Limb (tissue), 2 donors: Measurements from ENCODE around the gene PNCK.
A peak's percentile ranks its signal among the peaks of the same experiment; 100 is the strongest.
"Not testable (repeated sequence)": the region's sequence is repeated elsewhere in the genome, so short reads cannot be mapped to it uniquely, and the experiment has no call there.

ENCODE experiments used
- DNase-seq, 2 donors: peaks; one replicate each; pipeline ENCODE4 v3.0.0-alpha.2; 2016; ENCODE audit errors: extremely low spot score in 2 of 2

PNCK gene

DNA sequence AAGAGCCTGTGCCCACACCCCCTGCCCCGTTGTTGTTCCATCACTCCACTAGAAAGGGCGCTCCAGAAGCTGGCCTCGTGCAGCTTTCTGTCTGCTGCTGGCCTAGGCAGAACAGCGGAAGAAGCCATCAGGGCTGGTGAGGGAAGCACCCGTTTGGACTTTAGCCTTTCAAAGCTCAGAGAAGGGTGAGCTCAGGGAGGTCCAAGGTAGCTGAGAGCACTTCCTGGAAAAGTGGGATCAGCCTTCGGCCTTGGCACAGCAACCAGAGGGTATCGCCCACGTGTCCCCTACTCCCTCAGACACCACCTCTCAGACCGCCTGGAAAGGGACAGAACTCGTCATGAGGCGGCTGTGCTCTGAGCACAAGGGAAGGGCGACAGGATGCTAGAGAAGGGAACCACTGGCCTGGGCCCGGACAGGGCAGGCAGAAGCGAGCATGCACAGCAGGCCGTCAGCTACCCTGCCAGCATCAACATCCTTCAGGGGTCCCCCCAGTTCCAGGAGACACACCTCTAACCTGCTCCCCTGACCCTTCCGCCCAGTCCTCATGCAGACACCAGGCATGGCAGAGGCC lies 25.7 kb upstream of the PNCK start:
- DNase-seq = not testable (repeated sequence)

DNA sequence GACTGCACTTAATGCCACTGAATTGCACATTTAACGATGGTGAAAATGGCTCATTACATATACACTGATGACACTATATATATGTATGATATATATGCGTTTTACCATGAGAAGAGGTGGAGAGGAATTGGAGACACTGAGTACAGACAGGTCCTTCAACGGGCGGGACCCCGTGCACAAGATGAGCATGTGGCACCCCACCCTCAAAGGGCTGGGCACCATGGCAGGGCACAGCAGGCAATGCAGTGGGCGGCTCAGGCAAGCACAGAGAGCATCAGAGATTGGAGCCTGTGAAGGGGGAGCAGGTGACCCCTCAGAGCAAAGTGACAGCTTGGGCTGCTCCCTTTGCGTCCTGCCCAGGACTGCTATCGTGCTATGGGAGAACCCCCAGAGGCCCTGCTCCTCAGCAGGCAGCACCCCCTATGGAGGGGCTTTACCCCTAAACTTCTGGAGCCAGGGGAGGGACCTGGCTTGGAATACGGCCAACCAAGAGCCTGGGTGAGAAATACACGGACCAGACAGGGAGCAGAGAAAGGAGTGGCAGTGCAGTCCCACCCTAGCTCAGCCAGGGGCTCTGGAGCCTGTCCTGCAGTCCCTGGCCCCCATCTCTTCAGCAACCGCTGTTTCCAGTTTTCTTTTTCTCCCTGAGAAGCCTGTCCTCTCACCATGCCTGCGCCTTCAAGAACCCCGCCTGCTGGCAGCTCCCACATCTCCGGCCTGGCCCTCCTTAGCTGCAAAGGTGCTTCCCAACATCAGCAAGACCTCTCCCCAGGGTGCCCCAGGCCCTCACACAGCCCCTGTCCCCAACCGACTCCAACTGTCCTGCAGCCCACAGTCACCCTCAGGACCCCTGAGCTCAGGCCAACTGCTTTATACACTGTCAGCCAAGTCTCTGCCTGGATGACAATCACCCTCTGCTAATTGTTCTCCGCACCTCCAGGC lies 24.6 kb upstream of the PNCK start:
- no peak for DNase-seq

DNA sequence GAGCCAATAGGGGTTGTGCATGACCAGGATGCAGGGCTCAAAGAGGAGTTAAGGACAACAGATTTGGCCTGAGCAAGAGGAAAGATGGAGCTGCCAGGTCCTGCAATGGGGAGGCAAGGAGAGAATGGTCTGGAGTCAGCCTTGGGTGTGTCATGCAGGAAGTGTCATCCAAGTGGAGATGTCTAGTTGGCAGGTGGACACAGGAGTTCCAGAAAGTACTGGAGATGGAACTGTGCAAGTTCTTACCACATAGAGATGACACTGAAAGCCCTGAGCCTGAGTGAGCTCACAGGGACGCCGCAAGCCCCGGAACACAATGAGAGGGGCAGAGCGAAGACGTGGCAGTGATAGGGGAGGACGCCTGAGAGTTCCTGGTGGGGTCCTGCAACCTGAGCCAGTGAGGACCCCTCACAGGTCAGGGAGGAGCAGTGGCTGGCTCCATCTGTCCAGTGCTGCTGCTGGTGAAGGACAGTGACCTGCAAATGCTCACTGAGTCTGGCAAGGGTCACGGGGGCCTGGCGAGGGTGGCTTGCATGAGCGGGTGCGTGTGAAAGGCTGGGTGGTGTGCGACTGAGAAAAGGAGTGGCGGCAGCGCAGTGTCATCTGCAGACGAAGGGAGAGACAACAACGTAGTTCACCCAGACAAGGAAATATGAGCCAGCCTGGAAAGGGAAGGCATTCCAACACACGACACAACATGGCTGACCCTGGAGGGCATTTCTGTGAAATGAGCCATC lies 23.5 kb upstream of the PNCK start:
- not testable (repeated sequence) for DNase-seq

DNA sequence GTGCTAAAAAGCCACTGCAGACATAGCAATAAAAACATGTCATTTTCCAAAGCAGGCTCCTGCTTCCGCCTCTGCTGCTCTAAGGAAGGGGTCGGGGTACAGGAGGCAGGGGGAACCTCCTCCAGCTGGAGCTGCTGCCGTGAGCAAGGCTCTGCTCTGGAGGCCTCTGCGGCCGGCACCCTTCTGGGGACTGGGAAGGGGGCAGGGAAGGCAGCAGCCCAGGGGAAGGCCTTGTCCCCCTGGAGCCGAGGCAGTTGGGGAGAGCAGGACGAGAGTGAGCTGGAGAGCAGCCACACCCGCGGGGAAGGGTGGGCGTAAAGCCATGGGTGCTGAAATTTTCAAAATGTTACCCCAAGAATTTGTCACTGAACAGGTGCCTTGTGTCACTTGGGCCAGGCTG lies 22.9 kb upstream of the PNCK start:
- DNase-seq = not testable (repeated sequence)

DNA sequence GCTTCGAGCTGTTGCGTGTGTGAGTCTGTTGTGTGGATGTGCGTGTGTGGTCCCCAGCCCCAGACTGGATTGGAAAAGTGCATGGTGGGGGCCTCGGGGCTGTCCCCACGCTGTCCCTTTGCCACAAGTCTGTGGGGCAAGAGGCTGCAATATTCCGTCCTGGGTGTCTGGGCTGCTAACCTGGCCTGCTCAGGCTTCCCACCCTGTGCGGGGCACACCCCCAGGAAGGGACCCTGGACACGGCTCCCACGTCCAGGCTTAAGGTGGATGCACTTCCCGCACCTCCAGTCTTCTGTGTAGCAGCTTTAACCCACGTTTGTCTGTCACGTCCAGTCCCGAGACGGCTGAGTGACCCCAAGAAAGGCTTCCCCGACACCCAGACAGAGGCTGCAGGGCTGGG lies 22.5 kb upstream of the PNCK start:
- no peak for DNase-seq

DNA sequence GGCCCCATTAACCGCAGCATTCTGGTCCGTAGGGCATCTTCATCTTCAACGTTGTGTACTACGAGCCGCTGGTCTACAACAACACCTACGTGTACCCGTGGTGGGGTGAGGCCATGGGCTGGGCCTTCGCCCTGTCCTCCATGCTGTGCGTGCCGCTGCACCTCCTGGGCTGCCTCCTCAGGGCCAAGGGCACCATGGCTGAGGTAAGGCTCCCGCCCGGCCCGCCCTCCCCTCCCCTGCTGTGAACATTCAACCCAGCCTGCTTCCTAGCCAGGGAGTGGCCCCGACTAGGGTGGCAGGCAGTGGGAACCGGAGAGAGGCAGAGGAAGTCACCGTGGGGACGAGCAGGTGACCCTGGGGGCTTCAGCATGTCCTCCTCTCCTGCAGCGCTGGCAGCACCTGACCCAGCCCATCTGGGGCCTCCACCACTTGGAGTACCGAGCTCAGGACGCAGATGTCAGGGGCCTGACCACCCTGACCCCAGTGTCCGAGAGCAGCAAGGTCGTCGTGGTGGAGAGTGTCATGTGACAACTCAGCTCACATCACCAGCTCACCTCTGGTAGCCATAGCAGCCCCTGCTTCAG lies 21.2 kb upstream of the PNCK start:
- DNase-seq = no peak

DNA sequence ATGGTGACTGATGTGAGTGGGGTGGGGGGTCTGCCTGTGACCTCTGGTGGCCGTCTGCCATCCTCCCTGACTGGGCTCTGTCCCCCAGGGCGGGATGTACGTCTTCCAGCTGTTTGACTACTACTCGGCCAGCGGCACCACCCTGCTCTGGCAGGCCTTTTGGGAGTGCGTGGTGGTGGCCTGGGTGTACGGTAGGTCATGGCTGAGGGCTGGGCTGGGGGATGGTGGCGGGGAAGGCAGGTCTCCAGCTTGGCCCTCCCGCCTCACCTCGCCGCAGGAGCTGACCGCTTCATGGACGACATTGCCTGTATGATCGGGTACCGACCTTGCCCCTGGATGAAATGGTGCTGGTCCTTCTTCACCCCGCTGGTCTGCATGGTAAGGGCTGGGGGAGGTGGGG lies 20.6 kb upstream of the PNCK start:
- DNase-seq = not testable (repeated sequence)

DNA sequence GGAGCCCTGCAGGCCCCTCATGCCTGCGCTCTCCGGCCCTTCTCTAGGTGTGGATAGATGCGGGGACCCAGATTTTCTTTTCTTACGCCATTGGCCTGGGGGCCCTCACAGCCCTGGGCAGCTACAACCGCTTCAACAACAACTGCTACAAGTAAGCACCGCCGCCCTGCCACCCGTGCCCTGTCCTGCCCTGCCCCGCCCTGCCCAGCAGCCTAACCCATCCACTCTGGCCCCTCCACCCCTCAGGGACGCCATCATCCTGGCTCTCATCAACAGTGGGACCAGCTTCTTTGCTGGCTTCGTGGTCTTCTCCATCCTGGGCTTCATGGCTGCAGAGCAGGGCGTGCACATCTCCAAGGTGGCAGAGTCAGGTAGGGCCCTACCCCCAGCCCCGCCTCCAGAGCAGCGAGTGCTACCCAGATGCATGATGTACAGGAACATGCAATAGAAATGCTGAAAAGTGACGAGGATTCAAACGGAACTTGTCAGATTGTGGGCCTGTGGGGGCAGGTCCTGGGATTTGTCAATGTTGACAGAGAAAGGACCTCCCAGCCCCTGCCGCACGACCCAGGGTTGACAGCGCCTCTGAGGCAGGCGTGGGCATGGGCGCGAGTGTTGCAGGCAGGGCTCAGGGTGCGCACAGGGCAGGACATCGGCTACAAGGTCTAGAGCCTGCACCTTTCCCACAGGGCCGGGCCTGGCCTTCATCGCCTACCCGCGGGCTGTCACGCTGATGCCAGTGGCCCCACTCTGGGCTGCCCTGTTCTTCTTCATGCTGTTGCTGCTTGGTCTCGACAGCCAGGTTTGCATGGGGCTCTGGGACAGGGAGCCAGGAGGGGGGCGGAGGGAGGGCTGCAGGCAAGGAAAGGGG lies 19.8 kb upstream of the PNCK start:
- no peak for DNase-seq

DNA sequence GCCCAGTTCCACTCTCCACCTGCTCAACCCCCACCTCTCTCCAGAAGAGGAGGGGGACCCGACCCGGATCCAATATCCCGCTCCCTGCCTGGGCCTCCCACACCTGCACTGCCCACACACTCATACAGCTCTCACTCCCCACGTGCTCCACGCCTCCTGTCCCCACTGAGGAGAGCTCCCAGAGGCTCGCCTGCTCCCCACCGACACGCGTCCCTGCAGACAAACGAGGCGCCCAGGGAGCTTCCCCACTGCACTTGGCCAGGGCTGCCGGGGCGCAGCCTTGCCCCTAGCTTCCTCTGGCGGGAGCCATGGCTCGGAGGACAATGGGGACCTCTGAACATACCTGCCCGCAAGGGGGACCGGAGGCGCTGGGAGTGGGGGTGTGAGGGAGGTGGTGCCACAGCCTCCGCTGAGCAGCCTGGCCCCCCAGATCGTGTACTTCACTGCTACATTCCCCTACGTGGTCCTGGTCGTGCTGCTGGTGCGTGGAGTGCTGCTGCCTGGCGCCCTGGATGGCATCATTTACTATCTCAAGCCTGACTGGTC lies 19.1 kb upstream of the PNCK start:
- DNase-seq = no peak

DNA sequence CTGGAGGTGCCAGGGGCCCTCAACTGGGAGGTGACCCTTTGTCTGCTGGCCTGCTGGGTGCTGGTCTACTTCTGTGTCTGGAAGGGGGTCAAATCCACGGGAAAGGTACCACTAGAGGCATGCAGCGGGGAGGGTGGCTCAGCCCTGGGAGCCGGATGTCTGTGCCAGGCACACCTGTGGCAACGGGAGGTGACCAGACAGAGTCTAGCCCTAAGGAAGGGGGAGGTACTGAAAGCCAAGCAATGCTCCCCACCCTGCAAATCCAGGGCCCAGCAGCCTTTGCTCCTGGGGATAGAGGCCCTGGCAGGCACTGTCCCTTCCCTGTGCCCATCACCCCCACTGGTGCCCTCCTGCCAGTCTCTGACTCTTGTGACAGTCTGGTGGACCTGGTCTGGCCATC lies 18.4 kb upstream of the PNCK start:
- no peak for DNase-seq

DNA sequence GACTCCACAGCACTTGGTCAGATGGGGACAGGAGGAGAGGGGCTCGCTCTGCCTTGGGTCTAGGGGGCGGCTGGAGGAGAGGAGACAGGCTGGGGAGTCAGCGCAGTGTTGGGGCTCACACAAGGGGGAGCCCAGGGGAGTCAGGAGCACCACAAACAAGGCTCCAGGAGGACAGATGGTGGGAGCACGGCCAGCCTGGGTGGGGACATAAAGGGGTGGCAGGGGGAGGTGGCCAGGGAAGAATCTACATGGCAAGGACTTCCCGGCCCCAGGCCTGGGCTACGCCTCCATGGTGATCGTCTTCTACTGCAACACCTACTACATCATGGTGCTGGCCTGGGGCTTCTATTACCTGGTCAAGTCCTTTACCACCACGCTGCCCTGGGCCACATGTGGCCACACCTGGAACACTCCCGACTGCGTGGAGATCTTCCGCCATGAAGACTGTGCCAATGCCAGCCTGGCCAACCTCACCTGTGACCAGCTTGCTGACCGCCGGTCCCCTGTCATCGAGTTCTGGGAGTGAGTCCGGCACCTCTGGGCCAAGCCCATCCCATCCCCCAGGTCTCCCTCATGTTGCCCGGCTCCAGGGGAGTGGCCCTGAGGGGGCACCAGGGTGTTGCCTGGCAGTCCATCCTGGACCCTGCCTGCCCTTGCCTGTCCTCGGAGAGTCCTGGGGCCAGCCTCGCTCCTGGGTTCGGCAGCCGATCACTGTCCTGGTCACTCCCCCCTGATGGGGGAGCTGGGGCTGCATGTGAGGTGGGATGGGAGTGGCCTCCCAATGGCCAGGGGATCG lies 17.6 kb upstream of the PNCK start:
- not testable (repeated sequence) for DNase-seq

DNA sequence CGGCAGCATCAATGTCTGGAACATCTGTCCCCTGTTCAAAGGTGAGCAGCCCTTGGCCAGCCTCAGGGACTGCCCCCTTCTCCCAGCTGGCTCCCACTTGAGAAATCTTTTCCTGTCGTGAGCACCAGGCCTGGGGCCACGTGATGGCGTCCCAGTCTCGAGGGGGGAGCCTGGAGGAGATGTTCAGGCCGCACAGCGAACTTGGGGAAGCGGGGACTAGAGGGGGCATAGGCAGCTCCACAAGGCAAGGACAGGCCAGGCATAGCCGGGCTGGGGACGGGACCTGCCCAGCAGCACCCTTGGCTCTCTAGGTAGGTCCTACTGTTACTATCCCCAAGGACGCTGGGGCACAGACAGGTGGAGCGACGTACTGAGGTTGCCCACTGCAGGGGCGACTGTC lies 16.9 kb upstream of the PNCK start:
- DNase-seq = no peak

DNA sequence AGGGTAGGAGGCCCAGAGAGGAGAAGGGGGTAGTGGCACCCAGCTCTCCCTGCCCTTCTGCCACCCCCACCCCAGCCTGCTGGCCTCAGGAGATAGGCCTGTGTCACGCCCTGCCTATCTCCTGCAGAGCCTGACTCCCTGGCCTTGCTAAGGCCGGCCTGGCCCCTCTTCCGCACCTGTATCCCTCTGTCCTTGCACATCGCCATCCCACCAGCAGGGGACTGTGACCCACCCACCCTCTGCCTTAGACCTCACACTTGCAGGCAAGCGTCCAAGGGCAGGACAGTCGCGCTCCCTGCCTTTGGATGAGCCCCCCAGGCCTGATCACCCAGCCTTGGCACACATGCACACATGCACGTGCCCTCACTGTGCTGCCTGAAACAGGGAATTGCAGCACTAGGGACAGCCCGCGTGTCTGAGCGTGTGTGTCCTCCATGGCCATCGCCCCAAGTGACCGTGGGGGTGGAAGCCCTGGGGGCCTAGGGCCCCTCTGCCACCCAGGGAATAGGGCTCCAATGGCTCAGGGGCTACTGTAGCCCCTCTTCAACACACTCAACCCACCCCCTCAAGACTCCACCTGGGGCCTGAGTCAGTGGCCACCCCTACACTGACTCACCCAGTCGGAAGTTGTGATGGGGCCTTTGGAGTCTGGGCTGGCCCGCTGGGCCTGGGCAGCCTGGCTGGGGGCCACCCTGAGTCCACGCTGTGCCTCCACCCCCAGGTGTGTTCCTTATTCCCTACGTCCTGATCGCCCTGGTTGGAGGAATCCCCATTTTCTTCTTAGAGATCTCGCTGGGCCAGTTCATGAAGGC lies 16.2 kb upstream of the PNCK start:
- DNase-seq = no peak

DNA sequence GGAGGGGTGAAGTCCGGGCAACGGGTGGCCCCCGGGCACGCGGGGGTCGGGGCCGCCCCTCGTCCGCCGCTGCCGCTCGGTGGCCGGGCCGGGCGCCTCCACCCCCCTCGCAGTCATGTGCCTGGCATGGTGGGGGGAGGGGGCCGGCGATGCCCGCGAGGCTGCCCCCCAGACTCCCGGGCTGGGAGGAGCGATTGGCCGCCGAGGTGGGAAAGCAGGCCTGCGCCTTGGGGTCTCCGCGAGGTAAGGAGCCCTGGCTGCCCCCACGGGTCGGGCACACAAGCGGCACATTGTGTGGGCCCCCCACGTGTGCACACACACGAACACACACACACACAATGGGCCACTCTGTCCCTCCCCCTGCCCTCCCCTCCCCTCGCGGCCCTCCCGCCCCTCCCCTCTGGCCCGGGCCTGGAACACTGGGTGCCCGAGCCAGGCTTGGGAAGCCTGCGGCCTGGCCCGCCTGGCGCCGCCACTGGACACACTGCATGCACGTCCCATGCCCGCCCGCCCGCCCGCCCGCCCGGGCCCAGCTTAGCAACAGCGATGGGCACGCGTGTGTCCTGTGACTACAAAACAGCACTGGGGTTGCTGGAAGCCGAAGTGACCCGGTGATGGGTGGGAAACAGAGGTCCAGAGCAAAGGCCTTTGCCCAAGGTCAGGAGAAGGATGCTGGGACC lies 15.4 kb upstream of the PNCK start:
- DNase-seq = peak in 1 of 2 donors; percentile 58

DNA sequence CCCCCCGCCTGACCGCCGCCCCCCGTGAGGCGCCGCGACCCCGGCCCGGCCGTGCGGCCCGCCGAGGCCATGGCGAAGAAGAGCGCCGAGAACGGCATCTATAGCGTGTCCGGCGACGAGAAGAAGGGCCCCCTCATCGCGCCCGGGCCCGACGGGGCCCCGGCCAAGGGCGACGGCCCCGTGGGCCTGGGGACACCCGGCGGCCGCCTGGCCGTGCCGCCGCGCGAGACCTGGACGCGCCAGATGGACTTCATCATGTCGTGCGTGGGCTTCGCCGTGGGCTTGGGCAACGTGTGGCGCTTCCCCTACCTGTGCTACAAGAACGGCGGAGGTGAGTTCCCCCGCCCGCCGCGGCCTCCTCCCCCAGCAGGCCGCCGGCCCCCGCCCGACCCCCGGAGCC lies 14.9 kb upstream of the PNCK start:
- DNase-seq = no peak

DNA sequence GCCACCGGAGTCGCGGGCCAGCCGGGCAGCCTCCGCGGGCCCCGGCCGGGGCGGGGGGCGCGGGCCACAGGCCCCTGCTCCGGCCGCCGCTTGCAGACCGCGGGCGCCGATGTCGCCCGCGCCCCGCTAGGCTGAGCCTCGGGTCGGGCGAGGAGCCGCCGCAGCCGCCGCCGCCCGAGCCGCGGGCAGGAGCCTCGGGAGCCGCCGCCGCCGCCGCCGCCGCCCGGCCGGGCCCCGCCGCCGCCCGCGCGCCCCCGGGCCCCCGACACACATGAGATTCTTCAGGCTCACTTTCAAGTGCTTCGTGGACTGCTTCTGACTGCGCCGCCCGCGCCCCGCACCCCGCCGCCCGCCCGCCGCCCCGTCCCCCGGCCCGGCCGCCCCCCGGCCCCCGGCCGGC lies 14.5 kb upstream of the PNCK start:
- no peak for DNase-seq

DNA sequence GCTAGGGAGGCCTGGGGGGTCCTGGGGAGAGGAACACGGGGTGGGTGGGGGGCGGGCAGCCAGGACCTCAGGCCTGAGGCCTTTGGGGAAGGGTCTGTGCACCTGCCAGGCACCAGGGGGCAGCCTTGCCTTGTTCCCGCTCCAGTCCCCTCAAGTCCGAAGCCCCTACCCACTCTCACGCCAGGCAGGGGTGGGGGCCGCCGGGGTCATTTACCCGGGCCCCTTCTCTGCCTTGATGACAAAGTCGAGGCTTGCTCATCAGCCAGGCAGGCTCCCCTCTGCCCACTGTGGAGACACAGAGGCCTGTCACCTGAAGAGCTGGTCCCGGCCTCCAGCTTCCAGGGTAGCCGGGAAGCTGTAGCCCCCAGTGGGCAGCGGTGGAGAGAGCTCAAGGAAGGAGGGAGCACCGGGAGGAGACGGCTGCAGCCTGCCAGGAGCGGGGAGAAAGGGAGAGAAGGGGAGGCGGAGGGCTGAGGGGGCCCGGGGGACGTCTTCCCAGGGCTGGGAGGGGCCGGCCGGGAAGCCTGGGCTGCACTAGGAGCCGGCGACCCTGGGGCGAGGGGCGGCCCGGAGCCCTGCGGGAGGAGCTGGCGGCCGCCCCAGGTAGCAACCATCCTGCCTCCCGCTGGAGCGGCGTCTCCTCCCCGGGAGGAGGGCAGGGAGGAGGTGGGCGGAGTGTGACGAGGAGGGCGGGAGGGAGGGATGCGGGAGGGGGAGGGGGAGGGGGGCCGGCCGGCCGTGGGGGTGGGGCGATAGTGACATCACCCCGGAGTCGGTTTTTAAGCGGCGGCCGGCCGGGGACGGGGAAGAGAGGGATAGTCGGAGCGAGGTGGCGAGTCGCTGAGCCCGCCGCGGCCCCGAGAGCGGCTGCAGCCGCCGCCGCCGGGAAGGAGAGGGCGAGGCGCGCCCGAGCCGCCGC lies 13.8 kb upstream of the PNCK start, which contains the start of gene SLC6A8:
SLC6A8 (plus strand) TSS at position 806 of the 919 bp plus-strand sequence. CDS start 649 bp downstream, outside the sequence.
- DNase-seq = peak; percentile 47 to 86
